Coronary artery (tissue), 2 donors: ENCODE measurements around the gene AUTS2.

Experiments used
- DNase-seq: peaks from one replicate; pipeline ENCODE4 v3.0.0-alpha.2; 2017; ENCODE audit warnings: low spot score
- H3K27ac ChIP-seq, 2 donors: fragments of 200-600 bp; sonication (generic); one replicate each; pipeline ENCODE4 v1.5.1; 2016 to 2019
- H3K4me3 ChIP-seq: fragments of 200-600 bp; sonication (generic); 2 replicates; pipeline ENCODE4 v1.5.1; 2016; ENCODE audit warnings: mild to moderate bottlenecking, moderate library complexity
- TF ChIP-seq, protein P1 (sequence below): fragments of 200-600 bp; sonication (generic); IDR thresholded peaks from one replicate; pipeline ENCODE4 v1.5.1; 2019; ENCODE audit warnings: antibody characterized with exemption

AUTS2 gene

GRCh38 chr7:70830426-70830825, 1232.2 kb downstream of the AUTS2 start:
- H3K4me3 ChIP-seq: no peak overlapping the region
- DNase-seq: no peak
- H3K27ac ChIP-seq: no peak overlapping the region
- TF ChIP-seq, protein P1, sequence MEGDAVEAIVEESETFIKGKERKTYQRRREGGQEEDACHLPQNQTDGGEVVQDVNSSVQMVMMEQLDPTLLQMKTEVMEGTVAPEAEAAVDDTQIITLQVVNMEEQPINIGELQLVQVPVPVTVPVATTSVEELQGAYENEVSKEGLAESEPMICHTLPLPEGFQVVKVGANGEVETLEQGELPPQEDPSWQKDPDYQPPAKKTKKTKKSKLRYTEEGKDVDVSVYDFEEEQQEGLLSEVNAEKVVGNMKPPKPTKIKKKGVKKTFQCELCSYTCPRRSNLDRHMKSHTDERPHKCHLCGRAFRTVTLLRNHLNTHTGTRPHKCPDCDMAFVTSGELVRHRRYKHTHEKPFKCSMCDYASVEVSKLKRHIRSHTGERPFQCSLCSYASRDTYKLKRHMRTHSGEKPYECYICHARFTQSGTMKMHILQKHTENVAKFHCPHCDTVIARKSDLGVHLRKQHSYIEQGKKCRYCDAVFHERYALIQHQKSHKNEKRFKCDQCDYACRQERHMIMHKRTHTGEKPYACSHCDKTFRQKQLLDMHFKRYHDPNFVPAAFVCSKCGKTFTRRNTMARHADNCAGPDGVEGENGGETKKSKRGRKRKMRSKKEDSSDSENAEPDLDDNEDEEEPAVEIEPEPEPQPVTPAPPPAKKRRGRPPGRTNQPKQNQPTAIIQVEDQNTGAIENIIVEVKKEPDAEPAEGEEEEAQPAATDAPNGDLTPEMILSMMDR: no peak

GRCh38 chr7:70833726-70834125, 1235.5 kb downstream of the AUTS2 start:
- Histone ChIP-seq H3K4me3 (no peak overlapping the region), H3K27ac (no peak overlapping the region)
- TF ChIP-seq, protein P1: no peak
- no peak for DNase-seq

- no peak overlapping the region for H3K4me3 ChIP-seq
- no peak overlapping the region for H3K27ac ChIP-seq
- no peak for DNase-seq
- TF ChIP-seq, protein P1: no peak
Observed at GRCh38 chr7:70834424-70834823, 1236.1 kb downstream of the AUTS2 start.

- TF ChIP-seq, protein P1: no peak
- no peak for DNase-seq
- Histone ChIP-seq H3K4me3 (no peak overlapping the region), H3K27ac (no peak overlapping the region)
Observed at GRCh38 chr7:70835658-70836057, 1237.4 kb downstream of the AUTS2 start.

DNA sequence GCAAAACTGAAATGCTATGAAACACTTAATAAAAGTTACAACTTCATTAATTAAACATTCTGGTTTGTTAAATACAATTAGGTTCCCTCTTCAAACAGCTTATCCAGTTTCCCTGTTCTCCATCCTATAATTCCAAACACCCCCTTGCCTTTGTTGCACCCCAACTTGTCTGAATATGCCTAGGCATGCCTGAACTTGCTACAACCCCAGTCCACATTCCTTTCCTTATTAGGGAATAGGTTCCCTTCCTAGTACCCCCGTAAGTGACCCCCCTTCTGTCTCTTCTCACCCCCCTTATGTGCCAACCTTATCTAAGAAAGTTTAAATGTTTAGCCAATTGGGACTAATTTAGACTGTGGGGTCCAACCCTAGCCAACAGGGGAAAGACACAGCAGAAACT, 1238.0 kb downstream of the AUTS2 start:
- no peak overlapping the region for H3K4me3 ChIP-seq
- no peak for DNase-seq
- TF ChIP-seq, protein P1: no peak
- no peak overlapping the region for H3K27ac ChIP-seq

GRCh38 chr7:70836946-70837345, 1238.7 kb downstream of the AUTS2 start:
- H3K4me3 ChIP-seq: no peak overlapping the region
- DNase-seq: no peak
- TF ChIP-seq, protein P1: no peak
- no peak overlapping the region for H3K27ac ChIP-seq

GRCh38 chr7:70837589-70837988, 1239.3 kb downstream of the AUTS2 start:
- Histone ChIP-seq H3K4me3 (no peak overlapping the region), H3K27ac (no peak overlapping the region)
- DNase-seq: no peak
- TF ChIP-seq, protein P1: no peak
